HepG2 (cell line): ENCODE measurements around the gene GLE1. TPM values are rescaled to one million over a fixed set of nuclear protein-coding genes. Genes with fewer than 3 reads are reported as not detected.

Source experiments
- ARNT ChIP-seq: fragments of 450-650 bp; IDR thresholded peaks from 2 replicates; pipeline ENCODE4 v1.6.1; 2017
- BORCS8-MEF2B ChIP-seq: sonication (generic); formaldehyde crosslinking; IDR thresholded peaks from 2 replicates; pipeline ENCODE4 v1.8.0; 2022; ENCODE audit warnings: mild to moderate bottlenecking, missing genetic modification reagents
- CENPX ChIP-seq: sonication (generic); formaldehyde crosslinking; IDR thresholded peaks from 2 replicates; pipeline ENCODE4 v1.9.0; 2021; ENCODE audit warnings: mild to moderate bottlenecking, missing genetic modification reagents, moderate library complexity
- HOXA7 ChIP-seq: sonication (generic); formaldehyde crosslinking; IDR thresholded peaks from 2 replicates; pipeline ENCODE4 v1.8.1; 2022; ENCODE audit warnings: mild to moderate bottlenecking, missing genetic modification reagents, moderate library complexity
- JDP2 ChIP-seq: sonication (generic); formaldehyde crosslinking; IDR thresholded peaks from 2 replicates; pipeline ENCODE4 v1.8.1; 2022; ENCODE audit warnings: missing genetic modification reagents, borderline replicate concordance
- NAIF1 ChIP-seq: sonication (generic); formaldehyde crosslinking; IDR thresholded peaks from 2 replicates; pipeline ENCODE4 v1.5.0; 2020; ENCODE audit warnings: mild to moderate bottlenecking, missing genetic modification reagents, borderline replicate concordance
- NR0B2 ChIP-seq: sonication (generic); formaldehyde crosslinking; IDR thresholded peaks from 2 replicates; pipeline ENCODE4 v1.4.0; 2020; ENCODE audit warnings: mild to moderate bottlenecking, missing genetic modification reagents
- RARA ChIP-seq: IDR thresholded peaks from 2 replicates; pipeline ENCODE4 v1.6.1; 2016; ENCODE audit warnings: missing genetic modification reagents, missing compliant biosample characterization
- SALL2 ChIP-seq: sonication (generic); formaldehyde crosslinking; IDR thresholded peaks from 2 replicates; pipeline ENCODE4 v1.8.1; 2023; ENCODE audit warnings: mild to moderate bottlenecking, missing genetic modification reagents, inconsistent platforms
- SMC3 ChIP-seq: IDR thresholded peaks from 2 replicates; pipeline ENCODE4 v1.6.1; 2011; ENCODE audit warnings: low read length, improper control_type of control experiment
- SMYD3 ChIP-seq: sonication (generic); formaldehyde crosslinking; IDR thresholded peaks from 2 replicates; pipeline ENCODE4 v1.8.1; 2023; ENCODE audit warnings: mild to moderate bottlenecking, missing genetic modification reagents
- TBP ChIP-seq: sonication (generic); formaldehyde crosslinking; IDR thresholded peaks from 2 replicates; pipeline ENCODE4 v1.5.0; 2020; ENCODE audit warnings: missing genetic modification reagents
- ZBTB42 ChIP-seq: sonication (generic); formaldehyde crosslinking; IDR thresholded peaks from 2 replicates; pipeline ENCODE4 v1.5.0; 2020; ENCODE audit warnings: mild to moderate bottlenecking, missing genetic modification reagents
- ZNF318 ChIP-seq: sonication (generic); formaldehyde crosslinking; IDR thresholded peaks from 2 replicates; pipeline ENCODE4 v1.4.0; 2020; ENCODE audit warnings: mild to moderate bottlenecking, missing genetic modification reagents
- ZNF383 ChIP-seq: sonication (generic); formaldehyde crosslinking; IDR thresholded peaks from 2 replicates; pipeline ENCODE4 v1.4.0; 2020; ENCODE audit warnings: missing genetic modification reagents, mild to moderate bottlenecking, borderline replicate concordance
- ZNF567 ChIP-seq: sonication (generic); formaldehyde crosslinking; IDR thresholded peaks from 2 replicates; pipeline ENCODE4 v1.8.1; 2023; ENCODE audit warnings: mild to moderate bottlenecking, missing genetic modification reagents, borderline replicate concordance
- ZNF598 ChIP-seq: sonication (generic); formaldehyde crosslinking; IDR thresholded peaks from 2 replicates; pipeline ENCODE4 v1.5.1; 2020; ENCODE audit warnings: mild to moderate bottlenecking, missing genetic modification reagents, borderline replicate concordance
- ZNF704 ChIP-seq: sonication (generic); formaldehyde crosslinking; IDR thresholded peaks from 2 replicates; pipeline ENCODE4 v1.8.1; 2023; ENCODE audit warnings: mild to moderate bottlenecking, inconsistent platforms, moderate library complexity, missing genetic modification reagents, borderline replicate concordance
- ZNF800 ChIP-seq: sonication (generic); formaldehyde crosslinking; IDR thresholded peaks from 2 replicates; pipeline ENCODE4 v1.4.0; 2020; ENCODE audit warnings: missing genetic modification reagents
- polyA plus RNA-seq, 8 experiments: library from polyadenylated mRNA; depleted of rRNA in 3 of 8; stranded (reverse) in 7 of 8; unstranded in 1 of 8; fragments of >200 nt; fragmentation: Illumina TruSeq in 4 of 8; extraction: Trizol in 4 of 8; gene quantifications; 2 replicates each; pipeline versions ENCODE4 v1.2.1 to v1.2.3, GENCODE V29; 2011 to 2016; ENCODE audit warnings: low read depth in 4 of 8, missing spikeins in 1 of 8, mixed read lengths in 1 of 8; ENCODE audit not compliant: insufficient read depth in 1 of 8
- total RNA-seq, 5 experiments: library from RNA; depleted of rRNA; stranded (reverse); fragments of >200 nt; fragmentation: Illumina TruSeq; extraction: Trizol; gene quantifications; 2 replicates each; pipeline ENCODE4 v1.2.3, GENCODE V29; 2016; ENCODE audit warnings: low read depth in 1 of 5

GLE1 gene
- total and polyA plus RNA-seq, 2 of the 13 experiments (the other 11 are each of a cell fraction or from before 2014, with no cell fraction given) = 14.7 to 28.8 TPM

- TF ChIP-seq SMC3 = no peak
- TF ChIP-seq HOXA7 (CRISPR knock-in tag) = no peak
- no peak for TF ChIP-seq CENPX (CRISPR knock-in tag)
- no peak for TF ChIP-seq ZNF704 (CRISPR knock-in tag)
- TF ChIP-seq ARNT = no peak
- no peak for TF ChIP-seq TBP (CRISPR knock-in tag)
- no peak for TF ChIP-seq ZNF318 (CRISPR knock-in tag)
- no peak; the same call in 1 of the 2 replicates for TF ChIP-seq JDP2
- no peak for TF ChIP-seq NR0B2 (CRISPR knock-in tag)
- TF ChIP-seq ZNF598 = no peak
- no peak for TF ChIP-seq SALL2 (CRISPR knock-in tag)
- TF ChIP-seq NAIF1 = no peak
- TF ChIP-seq ZNF567 = no peak
- no peak for TF ChIP-seq ZNF800 (CRISPR knock-in tag)
- TF ChIP-seq RARA (CRISPR knock-in tag) = no peak
- no peak for TF ChIP-seq SMYD3 (CRISPR knock-in tag)
- no peak for TF ChIP-seq ZNF383
- TF ChIP-seq BORCS8-MEF2B (CRISPR knock-in tag) = no peak
- TF ChIP-seq ZBTB42 (CRISPR knock-in tag) = no peak
These were observed 48.4 kb downstream of the GLE1 start (continued) for GRCh38 chr9:128552744-128553440.
